ENCODE data around the gene KLHL35. TPM values are rescaled to one million over a fixed set of nuclear protein-coding genes. Genes with fewer than 3 reads are reported as not detected.

Gene KLHL35
- total and polyA plus RNA-seq, 2 donors from 2014 or later, result 0.26 to 1.8 TPM

DNA sequence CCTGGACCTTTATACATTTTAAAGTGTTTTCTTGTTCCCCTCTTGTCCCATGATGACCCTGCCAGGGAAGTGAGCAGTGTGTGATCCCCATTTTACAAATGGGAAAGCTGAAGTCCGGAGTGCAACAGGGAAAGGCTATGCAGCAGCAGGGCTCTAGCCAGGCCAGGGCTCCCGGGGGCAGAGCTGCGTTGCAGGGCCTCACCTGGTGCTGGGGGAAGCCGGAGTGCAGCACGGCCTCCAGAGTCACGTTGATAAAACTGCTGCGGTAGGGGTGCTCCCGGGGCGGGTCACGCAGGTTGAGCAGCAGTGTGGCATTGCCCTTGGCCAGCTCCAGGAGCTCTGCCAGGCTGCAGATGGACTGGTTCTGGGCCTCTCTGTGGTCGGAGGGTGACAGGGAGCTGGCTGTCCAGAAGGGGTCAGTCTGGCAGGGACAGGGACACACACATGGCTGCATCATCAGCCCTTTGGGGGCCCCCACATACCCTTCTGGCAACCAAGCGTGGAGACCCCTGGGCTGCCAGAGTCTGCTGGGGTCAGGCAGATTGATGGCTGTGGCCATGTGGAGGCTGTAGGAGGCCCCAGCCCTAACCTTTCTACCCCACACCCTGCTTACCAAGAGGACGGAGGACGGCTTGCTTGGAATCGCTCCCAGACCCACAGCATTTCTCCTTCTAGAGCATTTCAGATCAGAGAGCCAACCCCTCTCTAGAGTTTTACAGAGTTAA is 9.3 kb upstream of the KLHL35 start:
- intact Hi-C loops (cut with DNase I), result no loop called here

DNA sequence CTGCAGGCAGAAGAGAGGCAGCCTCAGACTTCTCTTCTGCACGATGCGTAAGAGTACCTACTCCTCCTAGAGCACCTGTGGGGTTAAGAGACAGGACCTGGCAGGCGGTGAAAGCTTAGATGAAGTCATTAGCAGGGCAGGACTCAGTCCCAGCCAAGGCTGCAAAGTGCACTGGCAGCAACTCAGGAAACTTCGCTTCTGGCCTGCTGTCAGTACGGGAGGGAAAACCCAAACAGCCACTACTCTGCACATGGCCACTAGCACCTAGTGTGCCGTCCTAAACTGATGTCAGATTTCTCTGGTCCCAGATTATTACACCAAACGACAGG is 8.8 kb upstream of the KLHL35 start:
- Histone ChIP-seq H3K4me1 (ENCODE audit: control insufficient read depth in 2 of 3, insufficient read depth in 2 of 3, low read depth in 1 of 3, low read length in 3 of 3) (no peaks in the 10 kb centered on the region), H3K27me3 (ENCODE audit: control insufficient read depth, insufficient read depth, low read length) (peaks cover 2% of the 10 kb centered on the region), H3K9me3 (ENCODE audit: control insufficient read depth in 2 of 3, insufficient read depth in 1 of 3, low read length in 3 of 3) (no peaks in the 10 kb centered on the region), H3K27ac (ENCODE audit: low read depth in 2 of 2, low read length in 2 of 2) (no peak overlapping the region), H3K9ac (ENCODE audit: low read length in 3 of 3) (no peak overlapping the region), H3K4me3 (ENCODE audit: low read length in 3 of 3) (no peak overlapping the region), H3K36me3 (ENCODE audit: control insufficient read depth in 2 of 3, insufficient read depth in 3 of 3, low read length in 3 of 3) (no peaks in the 10 kb centered on the region)
- TF ChIP-seq, protein P1, sequence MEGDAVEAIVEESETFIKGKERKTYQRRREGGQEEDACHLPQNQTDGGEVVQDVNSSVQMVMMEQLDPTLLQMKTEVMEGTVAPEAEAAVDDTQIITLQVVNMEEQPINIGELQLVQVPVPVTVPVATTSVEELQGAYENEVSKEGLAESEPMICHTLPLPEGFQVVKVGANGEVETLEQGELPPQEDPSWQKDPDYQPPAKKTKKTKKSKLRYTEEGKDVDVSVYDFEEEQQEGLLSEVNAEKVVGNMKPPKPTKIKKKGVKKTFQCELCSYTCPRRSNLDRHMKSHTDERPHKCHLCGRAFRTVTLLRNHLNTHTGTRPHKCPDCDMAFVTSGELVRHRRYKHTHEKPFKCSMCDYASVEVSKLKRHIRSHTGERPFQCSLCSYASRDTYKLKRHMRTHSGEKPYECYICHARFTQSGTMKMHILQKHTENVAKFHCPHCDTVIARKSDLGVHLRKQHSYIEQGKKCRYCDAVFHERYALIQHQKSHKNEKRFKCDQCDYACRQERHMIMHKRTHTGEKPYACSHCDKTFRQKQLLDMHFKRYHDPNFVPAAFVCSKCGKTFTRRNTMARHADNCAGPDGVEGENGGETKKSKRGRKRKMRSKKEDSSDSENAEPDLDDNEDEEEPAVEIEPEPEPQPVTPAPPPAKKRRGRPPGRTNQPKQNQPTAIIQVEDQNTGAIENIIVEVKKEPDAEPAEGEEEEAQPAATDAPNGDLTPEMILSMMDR (IDR thresholded peaks at IDR 0.05; ENCODE audit: borderline replicate concordance, extremely low read depth, insufficient read depth), result no peak
- intact Hi-C loops (cut with DNase I), result no loop called here
- FAIRE-seq, result no peak
- DNase-seq, result no peak

More for the DNA sequence above, 9.3 kb upstream of the KLHL35 start:
- Histone ChIP-seq H3K27me3 (ENCODE audit: control insufficient read depth, insufficient read depth, low read length) (peaks cover 2% of the 10 kb centered on the region), H3K9me3 (ENCODE audit: control insufficient read depth in 2 of 3, insufficient read depth in 1 of 3, low read length in 3 of 3) (no peaks in the 10 kb centered on the region), H3K27ac (ENCODE audit: low read depth in 2 of 2, low read length in 2 of 2) (no peak overlapping the region), H3K4me3 (ENCODE audit: low read length in 3 of 3) (no peak overlapping the region), H3K9ac (ENCODE audit: low read length in 3 of 3) (no peak overlapping the region), H3K4me1 (ENCODE audit: control insufficient read depth in 2 of 3, insufficient read depth in 2 of 3, low read depth in 1 of 3, low read length in 3 of 3) (no peaks in the 10 kb centered on the region), H3K36me3 (ENCODE audit: control insufficient read depth in 2 of 3, insufficient read depth in 3 of 3, low read length in 3 of 3) (no peaks in the 10 kb centered on the region)
- no peak for FAIRE-seq
- TF ChIP-seq, protein P1 (IDR thresholded peaks at IDR 0.05; ENCODE audit: borderline replicate concordance, extremely low read depth, insufficient read depth), result no peak
- peak in 1 of 5 donors; percentile 34 for DNase-seq

DNA sequence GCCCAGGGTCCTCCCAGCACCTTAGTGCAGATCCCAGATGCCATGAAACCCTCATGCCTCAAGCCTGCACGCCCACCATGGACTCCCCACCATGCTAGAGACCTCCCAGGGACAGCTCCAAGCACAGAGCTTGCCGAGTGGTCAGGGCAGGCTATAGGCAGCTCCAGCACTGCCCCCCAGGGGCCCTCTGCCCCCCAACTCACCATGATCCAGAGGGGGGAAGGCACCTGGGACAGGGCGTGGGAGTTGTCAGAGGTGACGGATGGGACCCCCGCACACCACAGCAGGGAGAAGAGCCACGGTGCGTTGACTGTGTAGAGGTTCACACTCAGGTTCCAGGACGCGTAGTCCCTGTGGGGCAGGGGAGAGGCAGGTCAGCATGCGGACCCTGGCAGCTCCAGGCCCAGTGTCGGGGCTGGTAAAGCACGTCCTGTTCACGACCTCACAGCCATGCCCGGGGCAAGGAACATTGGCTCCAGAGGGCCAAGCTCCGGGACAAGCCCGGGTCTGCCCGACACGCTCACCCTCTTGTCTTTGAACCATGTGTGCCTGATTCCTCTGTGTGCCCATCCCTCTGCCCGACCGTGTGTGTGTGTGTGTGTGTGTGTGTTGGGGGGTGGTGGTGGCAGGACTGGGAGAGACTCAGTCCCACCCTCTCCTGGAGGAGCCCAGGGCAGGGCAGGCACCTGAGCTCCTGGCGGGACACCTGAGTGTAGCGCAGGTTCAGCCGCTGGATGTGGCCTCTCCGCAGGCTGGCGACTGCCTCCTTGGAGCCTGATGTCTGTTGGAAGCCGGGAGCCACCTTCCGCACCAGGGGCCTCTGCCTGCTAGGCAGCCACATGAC is 8.2 kb upstream of the KLHL35 start:
- intact Hi-C loops (cut with DNase I), result no loop called here
- no peaks in the 10 kb centered on the region for H3K36me3 ChIP-seq (ENCODE audit: control insufficient read depth in 2 of 3, insufficient read depth in 3 of 3, low read length in 3 of 3)
- FAIRE-seq, result no peak

More for the DNA sequence above, 8.2 kb upstream of the KLHL35 start:
- H3K9ac ChIP-seq (ENCODE audit: low read length in 3 of 3), result no peak overlapping the region
- TF ChIP-seq, protein P1 (IDR thresholded peaks at IDR 0.05; ENCODE audit: borderline replicate concordance, extremely low read depth, insufficient read depth), result no peak
- peak in 1 of 5 donors; percentile 65 for DNase-seq
- H3K27me3 ChIP-seq (ENCODE audit: control insufficient read depth, insufficient read depth, low read length), result peaks cover 2% of the 10 kb centered on the region
- no peaks in the 10 kb centered on the region for H3K4me1 ChIP-seq (ENCODE audit: control insufficient read depth in 2 of 3, insufficient read depth in 2 of 3, low read depth in 1 of 3, low read length in 3 of 3)
- H3K27ac ChIP-seq (ENCODE audit: low read depth in 2 of 2, low read length in 2 of 2), result no peak overlapping the region
- no peaks in the 10 kb centered on the region for H3K9me3 ChIP-seq (ENCODE audit: control insufficient read depth in 2 of 3, insufficient read depth in 1 of 3, low read length in 3 of 3)
- no peak overlapping the region for H3K4me3 ChIP-seq (ENCODE audit: low read length in 3 of 3)
